NCI-H2227 treated with DMSO at 0.1 percent for 48 hours (cell line): ENCODE results near the gene ZNF391.
"Not testable (repeated sequence)": the region's sequence is repeated elsewhere in the genome, so short reads cannot be mapped to it uniquely, and the experiment has no call there.

Experiments used
- DNase-seq: peaks from one replicate; lab custom pipeline; 2025; lab: John Stamatoyannopoulos, UW

Gene ZNF391

DNA sequence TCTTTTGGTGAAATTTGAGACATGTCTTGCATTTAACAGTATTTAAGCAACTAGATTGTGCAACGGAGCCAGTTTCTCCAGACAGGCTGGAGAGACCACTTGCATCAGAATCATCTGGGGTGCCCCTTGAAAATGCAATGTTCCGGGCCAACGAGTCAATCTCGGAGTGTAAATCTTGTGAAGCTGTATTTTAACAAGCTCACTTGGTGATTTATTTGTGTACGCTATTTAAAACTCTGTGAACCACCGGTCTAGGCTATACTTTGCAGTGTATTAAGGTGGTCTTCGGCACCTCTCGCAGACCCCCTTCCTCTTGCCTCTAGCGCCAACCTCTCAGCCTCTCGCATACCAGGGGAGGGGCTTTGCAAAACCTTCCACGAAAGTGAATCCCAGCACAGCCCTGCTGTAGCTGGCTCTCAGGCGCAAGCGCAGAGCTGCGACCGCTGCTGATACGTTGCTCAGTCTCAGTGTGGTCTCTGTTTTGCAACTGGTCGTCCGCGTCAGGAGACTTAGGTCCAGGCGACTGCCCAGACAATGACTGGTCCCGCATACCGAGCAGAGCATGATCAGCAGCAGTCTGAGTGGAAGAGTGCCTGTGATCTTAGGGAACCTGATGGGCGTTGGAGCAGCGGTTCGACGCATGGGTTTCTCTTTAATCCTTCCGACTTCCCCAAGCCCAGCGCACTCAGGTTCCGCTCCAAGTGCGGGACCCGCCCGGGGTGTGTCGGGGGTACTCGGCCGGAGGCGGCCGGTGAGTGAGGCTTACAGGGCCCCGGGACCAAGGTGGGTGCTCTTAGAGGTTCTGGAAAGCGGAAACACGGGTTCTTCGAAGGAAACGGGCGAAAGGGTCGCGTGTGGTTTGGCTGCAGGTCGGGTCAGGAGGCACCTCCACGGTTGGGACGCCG is at the start of gene ZNF391:
ZNF391 (plus strand) TSS at position 467 of the 905 bp plus-strand sequence. CDS start 11,612 bp downstream, outside the sequence.
- peak; percentile 91 for DNase-seq

DNA sequence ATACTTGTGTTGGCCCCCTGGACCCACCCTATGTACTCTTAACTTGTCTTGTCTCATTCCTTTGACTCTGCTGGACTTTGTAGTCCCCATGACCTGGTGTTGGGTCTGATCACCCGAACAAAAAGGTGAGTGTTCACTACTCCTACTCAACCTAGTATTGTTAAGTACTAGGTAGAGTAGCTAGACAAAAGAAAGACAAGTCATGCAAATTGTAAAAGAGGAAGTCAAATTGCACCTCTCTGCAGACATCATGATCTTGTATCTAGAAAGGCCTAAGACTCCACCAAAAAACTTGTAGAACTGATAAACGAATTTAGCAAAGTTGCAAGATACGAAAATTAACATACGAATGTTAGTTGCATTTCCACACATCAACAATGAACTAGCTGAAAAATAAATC is 35.7 kb upstream of the ZNF391 start:
- DNase-seq: no peak

DNA sequence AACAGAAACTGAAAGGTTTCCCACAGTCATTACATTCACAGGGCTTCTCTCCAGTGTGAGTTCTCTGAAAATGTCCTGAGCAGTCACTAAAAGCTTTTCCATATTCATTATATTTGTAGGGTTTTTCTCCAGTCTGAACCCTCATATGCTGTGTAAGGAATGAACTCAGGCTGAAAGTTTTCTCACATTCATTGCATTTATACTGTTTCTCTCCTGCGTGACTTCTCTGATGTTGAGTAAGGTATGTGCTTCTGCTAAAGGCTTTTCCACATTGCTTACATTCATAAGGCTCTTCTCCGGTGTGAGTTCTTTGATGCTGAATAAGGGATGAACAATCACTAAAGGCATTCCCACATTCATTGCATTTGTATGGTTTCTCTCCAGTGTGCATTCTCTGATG is 29.8 kb upstream of the ZNF391 start:
- no peak for DNase-seq

DNA sequence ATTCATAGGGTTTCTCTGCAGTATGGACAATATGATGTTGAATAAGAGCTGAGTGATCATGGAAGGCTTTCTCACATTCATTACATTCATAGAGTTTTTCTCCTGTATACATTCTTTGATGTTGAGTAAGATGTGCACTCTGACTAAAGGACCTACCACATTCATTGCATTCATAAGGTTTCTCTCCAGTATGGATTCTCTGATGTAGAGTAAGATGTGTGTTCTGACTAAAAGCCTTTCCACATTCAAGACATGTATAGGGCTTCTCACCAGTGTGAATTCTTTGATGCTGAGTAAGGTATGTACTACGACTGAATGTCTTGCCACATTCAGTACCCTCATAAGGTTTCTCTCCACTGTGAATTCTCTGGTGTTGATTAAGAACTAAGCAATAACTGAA is 29.3 kb upstream of the ZNF391 start:
- DNase-seq: no peak

DNA sequence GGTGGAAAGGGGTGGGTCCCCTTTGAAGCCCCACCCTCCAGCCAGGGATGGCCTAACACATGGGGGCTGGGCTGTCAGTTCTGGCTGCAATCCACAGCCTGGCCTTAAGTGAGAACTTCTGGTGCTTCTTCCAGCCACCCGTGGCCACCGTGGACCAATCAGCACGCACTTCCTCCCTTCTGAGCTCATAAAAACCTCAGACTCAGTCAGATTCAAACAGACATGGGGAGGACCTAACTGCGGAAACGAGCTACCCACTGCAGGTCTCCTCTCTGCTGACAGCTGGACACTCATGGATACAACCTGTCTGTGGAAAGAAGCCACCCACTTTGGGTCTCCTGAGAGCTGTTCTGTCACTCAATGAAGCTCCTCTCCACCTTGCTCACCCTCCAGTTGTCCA is 20.4 kb upstream of the ZNF391 start:
- no peak for DNase-seq

DNA sequence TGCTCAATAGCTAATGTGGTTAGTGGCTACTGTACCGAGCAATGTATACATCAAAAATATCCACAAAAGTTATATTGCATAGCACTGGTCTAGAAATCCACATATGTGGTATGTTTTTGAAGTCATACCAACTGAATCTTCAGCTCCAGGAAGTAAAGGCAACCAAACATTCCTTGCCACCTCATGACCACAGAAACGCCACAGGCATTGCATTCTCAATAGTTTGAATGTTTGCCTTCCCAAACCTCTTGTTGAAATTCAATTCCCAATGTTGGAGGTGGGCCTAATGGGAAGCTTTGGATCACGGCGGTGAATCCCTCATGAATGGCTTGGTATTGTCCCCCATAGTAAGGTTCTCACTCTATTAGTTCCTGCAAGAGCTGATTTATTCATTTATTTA is 18.2 kb upstream of the ZNF391 start:
- no peak for DNase-seq

DNA sequence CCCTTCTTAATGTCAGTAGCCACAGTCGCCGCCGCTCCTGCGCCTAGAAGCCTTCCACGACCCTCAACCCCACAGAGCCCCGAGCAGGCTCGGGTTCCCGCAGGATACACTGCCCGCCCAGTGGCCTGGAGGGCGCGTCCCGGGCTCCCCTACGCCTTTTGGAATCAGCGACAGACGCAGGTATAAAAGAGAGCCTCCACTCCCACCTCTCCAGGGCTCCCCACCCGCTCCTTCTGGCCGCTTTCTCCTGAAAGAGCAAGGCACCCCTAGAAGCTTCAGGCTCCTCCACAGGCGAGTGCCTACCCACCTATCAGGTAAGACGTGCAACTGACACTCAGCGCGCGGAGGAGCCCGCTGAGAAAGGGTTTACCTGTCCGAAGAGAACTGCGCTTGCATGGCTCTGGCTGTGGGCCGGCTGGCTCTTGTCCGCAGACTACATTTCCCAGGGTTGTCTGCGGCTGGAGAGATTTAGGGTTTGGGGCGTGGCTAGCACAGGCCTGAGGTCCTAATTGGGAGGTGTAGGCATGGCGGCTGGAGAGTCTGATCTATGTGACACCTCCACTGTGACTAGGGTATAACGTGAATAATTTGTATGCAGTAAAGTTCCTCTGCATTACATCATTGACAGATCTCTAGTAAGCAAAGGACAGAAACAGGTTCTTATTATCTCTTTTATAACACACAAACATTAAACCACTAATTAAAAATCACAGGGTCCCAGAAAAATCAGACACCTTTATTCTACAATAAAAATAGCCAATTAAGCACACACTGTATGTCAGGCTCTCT is 13.5 kb upstream of the ZNF391 start:
- peak; percentile 61 for DNase-seq

DNA sequence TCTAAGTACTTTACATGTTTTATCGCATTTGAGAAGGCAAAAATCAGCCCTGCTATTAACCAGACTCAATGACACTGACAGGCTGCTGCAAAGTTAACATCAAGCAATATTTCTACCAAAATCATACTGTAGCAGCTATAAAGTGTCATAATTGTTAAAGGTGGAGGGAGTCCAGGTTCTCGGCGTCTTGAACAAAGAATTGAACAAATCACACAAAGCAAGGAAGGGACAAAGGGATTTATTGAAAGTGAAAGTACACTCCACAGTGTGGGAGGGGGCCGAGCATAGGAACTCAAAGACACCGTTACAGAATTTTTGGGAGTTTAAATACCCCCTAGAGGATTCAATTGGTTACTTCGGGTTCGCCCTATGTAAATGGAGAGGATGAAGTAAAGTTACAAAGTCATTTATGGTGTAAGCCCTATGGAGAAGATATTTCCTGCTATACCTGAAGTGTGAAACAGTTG is 12.9 kb upstream of the ZNF391 start:
- no peak for DNase-seq

DNA sequence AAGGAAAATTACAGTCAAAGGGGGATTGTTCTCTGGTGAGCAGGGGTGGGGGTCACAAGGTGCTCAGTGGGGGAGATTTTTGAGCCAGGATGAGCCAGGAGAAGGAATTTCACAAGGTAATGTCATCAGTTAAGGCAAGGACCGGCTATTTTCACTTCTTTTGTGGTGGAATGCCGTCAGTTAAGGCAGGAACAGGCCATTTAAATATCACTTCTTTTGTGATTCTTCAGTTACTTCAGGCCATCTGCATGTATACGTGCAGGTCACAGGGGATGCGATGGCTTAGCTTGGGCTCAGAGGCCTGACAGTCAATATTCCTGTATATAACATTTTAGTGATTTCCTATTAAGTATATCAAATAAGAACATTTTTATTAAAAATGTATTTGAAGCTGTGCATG is 10.2 kb upstream of the ZNF391 start:
- not testable (repeated sequence) for DNase-seq

DNA sequence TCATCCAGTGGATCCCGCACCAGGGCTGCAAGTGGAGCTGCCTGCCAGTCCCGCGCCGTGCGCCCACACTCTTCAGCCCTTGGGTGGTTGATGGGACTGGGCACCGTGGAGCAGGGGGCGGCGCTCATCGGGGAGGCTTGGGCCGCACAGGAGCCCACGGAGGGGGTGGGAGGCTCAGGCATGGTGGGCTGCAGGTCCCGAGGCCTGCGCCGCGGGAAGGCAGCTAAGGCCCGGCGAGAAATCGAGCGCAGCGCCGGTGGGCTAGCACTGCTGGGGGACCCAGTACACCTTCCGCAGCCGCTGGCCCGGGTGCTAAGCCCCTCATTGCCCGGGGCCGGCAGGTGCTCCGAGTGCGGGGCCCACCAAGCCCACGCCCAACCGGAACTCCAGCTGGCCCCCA is 7.6 kb upstream of the ZNF391 start:
- DNase-seq: not testable (repeated sequence)

DNA sequence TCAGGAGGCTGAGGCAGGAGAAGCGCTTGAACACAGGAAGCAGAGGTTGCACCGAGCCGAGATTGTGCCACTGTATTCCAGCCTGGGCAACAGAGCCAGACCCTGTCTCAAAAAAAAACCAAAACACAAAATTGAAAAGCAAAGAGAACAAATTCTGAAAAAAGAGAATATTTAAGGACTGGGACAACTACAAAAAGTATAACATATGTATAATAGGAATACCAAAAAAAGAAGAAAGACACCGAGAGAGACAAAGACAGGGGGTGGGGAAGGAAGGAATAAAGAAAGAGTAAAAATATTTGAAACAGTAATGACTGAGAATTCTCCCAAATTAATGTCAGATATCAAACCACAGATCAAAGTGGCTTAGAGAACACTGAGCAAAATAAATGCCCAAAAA is 5.5 kb upstream of the ZNF391 start:
- no peak for DNase-seq

DNA sequence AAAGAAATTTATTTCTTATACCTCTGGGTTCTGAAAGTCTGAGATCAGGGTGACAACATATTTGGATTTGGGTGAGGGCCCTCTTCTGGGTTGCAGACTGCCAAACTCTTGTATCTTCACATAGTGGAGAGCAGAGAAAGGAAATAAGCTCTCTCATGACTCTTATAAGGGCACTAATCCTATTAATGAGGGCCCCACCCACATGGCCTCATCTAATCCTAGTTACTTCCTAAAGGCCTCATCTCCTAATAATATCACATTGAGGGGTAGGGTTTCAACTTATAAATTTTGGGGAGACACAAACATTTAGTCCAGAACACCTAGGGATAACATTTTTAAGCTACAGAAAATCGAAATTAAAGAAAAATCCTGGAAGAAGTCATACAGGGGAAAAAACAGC is 5.1 kb upstream of the ZNF391 start:
- DNase-seq: no peak

DNA sequence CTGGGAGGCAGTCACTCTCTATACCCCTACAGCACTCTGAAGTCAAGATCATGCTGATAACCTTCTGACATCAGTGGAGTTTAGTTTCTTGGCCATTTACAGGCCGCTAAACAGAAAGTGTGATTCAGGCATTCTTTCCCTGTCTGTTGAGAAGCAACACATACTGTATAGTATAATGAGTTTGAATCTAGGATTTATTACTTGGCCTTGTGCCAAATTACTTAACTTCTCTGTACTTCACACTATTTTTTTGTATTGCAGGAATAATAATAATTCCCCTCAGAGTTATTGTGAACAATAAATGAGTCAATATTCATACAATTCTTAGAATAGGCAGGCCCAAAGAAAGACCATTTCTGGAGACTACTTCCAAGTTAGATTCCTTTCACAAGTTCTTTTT is 4.1 kb downstream of the ZNF391 start:
- no peak for DNase-seq

DNA sequence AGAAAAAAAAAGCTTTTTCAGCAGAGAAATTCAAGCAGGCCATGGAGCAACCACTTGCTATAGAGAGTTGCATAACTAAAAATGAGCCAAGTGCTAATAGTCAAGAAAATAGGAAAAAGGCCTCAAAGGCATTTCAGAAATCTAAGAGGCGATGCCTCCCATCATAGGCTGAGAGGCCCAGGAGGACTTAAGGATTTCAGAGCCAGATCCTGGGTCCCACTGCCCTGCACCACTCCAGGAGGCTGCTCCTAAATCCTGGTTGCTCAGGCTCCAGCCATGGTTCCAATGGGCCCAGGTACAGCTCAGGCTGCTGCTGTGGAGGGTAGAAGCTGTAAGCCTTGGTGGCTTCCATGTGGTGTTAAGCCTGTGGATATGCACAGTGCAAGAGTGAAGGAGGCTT is 5.5 kb downstream of the ZNF391 start:
- no peak for DNase-seq

DNA sequence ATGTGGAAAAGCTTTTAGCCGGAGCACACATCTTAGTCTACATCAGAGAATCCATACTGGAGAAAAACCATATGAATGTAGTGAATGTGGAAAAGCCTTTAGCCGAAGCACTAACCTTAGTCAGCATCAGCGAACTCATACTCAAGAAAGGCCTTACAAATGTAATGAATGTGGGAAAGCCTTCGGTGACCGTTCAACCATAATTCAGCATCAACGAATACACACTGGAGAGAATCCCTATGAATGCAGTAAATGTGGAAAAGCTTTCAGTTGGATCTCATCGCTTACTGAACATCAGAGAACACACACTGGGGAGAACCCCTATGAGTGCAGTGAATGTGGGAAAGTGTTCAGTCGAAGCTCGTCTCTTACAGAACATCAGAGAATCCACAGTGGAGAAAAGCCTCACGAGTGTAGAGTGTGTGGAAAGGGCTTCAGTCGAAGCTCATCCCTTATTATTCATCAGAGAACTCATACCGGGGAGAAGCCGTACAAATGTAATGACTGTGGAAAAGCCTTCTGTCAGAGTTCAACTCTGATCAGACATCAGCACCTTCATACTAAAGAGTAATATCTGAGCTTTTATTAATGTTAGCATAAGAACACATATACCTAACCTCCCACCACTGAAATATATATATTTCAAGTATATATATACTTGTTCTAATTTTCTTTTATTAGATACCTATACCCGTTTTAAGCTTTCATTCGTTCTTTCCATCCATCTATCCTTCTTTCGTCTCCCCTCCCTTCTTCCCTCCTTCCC is 12.5 kb downstream of the ZNF391 start:
- DNase-seq: no peak

DNA sequence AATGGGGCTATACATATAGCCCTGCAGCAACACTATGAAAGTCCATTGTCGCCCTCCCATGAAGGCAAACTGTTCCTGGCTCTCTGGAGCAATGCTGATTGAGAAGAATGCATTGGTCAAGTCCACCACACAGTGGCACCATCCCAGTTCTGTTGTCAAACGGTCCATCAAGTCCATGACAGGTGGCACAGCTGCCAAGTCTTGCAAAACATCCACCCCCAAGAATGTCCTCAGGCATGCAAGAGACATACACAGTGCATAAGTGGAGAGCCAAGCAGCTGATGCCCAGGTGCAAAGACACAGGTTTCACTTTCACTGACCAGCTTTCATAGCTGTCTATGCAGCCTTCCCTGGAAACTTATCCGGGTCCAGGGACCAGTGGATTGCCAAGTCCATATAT is 17.5 kb downstream of the ZNF391 start:
- no peak for DNase-seq

DNA sequence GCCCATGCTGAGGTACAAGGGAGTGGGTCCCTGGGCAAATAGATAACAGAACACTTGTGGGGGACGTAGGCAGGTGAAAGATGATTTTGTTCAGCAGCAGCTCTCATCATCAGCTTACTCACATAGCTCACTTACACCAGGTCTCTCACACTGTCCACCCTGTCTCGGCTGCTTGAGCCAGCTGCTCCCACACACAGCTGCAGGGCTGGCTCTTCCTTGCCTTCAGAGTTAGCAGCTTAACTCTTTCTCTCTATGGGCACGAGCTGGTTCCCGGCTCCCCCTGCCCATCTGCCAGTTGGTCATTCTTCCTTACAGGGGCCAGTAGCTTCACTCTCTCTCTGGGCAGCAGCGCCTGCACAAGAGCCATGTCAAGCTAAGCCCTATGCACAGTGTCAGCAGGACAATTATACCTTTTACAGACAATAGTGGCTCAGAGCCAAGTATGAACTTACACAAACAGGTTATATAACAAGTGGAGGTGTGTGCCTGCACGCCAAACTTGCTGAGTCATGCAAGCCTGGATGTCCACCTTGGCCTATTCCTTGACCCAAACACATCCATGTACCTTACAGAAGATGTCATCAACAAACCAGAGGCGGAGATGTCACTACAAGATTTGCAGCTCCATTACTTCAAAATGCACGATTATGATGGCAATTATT is 18.7 kb downstream of the ZNF391 start:
- no peak for DNase-seq

DNA sequence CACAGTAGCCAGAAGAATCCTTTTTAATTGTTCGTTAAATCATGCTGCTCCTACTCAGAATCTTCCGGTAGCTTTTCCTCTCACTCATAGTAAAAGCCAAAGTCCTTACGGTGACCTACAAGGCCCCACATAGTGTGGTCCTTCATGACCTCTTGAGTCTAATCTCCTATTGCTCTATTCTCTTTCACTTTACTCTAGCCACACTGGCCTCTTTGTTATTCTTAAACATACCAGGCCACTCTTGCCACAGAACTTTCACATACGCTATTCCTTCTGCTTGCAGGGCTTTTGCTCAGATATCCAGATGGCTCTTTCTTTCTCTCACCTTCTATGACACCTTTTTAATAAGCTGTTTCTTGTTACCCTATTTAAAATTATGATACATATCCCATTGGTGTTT is 25.7 kb downstream of the ZNF391 start:
- DNase-seq: no peak

DNA sequence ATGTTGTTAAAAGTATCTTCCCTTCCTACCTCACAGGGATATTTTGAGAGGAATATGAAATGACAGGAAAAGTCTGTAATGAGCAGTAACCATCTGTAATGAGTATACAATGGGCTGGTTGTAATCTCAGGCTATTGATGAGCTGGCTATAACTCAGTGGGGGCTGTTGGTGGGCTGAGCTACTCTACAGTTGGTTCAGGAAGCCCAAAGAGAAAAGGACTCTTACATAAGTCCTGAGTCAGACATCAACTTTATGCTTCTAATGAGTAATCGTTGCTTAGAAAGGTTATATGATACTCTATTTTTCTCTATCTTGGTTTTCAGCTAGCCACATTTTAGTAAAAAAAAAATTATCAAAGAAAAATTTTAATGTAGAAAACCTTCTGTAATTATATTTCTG is 26.4 kb downstream of the ZNF391 start:
- DNase-seq: no peak

DNA sequence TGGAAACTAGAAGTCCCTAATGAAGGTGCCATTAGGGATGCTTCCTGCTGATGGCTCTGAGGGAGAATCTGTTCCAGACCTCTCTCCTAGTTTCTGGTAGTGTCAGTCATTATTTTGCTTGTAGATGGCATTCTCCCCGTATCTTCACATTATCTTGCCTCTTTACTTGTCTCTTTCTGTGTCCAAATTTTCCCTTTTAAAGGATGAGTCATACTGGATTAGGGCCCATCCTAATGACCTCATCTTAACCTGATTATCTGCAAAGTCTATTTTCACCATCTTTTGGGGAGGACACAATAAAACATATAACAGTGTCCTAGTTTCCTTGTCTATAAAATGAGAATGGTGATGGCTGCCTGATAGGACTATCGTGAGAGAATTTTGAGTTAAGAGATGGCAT is 27.3 kb downstream of the ZNF391 start:
- DNase-seq: no peak

DNA sequence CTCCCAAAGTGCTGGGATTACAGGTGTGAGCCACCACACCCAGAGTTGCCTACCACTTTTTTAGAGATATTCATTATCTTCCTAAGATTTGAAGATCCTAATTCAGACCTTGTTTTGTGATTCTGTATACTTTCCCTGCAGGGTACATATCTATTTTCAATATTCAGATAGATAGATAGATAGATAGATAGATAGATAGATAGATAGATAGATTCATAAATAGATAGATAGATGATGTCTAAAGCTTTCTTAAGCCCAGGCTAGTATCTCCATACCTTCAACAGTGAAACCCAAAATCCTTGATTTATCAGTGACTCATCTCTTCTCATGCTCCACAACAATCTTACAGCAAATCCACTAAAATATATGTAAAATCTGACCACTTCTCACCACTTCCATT is 30.8 kb downstream of the ZNF391 start:
- no peak for DNase-seq
